WTC11 (cell line): ENCODE results near the gene ZNF438. TPM values are rescaled to one million over a fixed set of nuclear protein-coding genes. Genes with fewer than 3 reads are reported as not detected.

Source experiments
- ATAC-seq: fragments of 200-7000 bp; cut with Tn5 transposase; 2 replicates; pipeline ENCODE4 v1.10.0; 2021; ENCODE audit warnings: mild to moderate bottlenecking, moderate library complexity
- CTCF ChIA-PET: fragments of 300-600 bp; sonication (Branson Sonifier 250); formaldehyde crosslinking; loops from one replicate; lab custom pipeline; 2021; ENCODE audit warnings: antibody characterized with exemption; lab: Charles Lee
- POLR2A ChIA-PET: fragments of 350-600 bp; sonication (Branson Sonifier 250); formaldehyde crosslinking; loops from one replicate; lab custom pipeline; 2021; ENCODE audit warnings: antibody characterized with exemption; lab: Charles Lee
- DNase-seq: peaks from one replicate; pipeline ENCODE4 v3.0.0; 2021; ENCODE audit warnings: low spot score
- H3K27ac Mint-ChIP-seq: 2 replicates; pipeline ENCODE4 v1.8.0; 2021; ENCODE audit warnings: mixed read lengths
- H3K27me3 Mint-ChIP-seq: 2 replicates; pipeline ENCODE4 v1.8.0; 2021; ENCODE audit warnings: low read depth, mild to moderate bottlenecking, moderate library complexity, mixed read lengths
- H3K36me3 Mint-ChIP-seq: 2 replicates; pipeline ENCODE4 v1.8.0; 2021; ENCODE audit warnings: mixed read lengths
- H3K4me1 Mint-ChIP-seq: 2 replicates; pipeline ENCODE4 v1.8.0; 2022; ENCODE audit warnings: mixed read lengths
- H3K4me3 Mint-ChIP-seq: 2 replicates; pipeline ENCODE4 v1.8.0; 2021; ENCODE audit warnings: mild to moderate bottlenecking, moderate library complexity, mixed read lengths
- H3K9me3 Mint-ChIP-seq: 2 replicates; pipeline ENCODE4 v1.8.0; 2021; ENCODE audit warnings: mixed read lengths
- CREB1 ChIP-seq: sonication (generic); formaldehyde crosslinking; IDR thresholded peaks from 2 replicates; pipeline ENCODE4 v1.8.0; 2023; ENCODE audit warnings: mild to moderate bottlenecking, missing genetic modification reagents
- CREM ChIP-seq: sonication (generic); formaldehyde crosslinking; IDR thresholded peaks from 2 replicates; pipeline ENCODE4 v1.8.1; 2022; ENCODE audit warnings: mild to moderate bottlenecking, missing genetic modification reagents, moderate library complexity
- ELF4 ChIP-seq: sonication (generic); formaldehyde crosslinking; IDR thresholded peaks from 2 replicates; pipeline ENCODE4 v1.8.1; 2022; ENCODE audit warnings: low read depth, mild to moderate bottlenecking, moderate library complexity, missing genetic modification reagents
- KAT7 ChIP-seq: sonication (generic); formaldehyde crosslinking; IDR thresholded peaks from 2 replicates; pipeline ENCODE4 v1.8.1; 2023; ENCODE audit warnings: missing genetic modification reagents, mild to moderate bottlenecking, borderline replicate concordance
- NFATC4 ChIP-seq: fragments of 250-450 bp; sonication (Bioruptor Pico); IDR thresholded peaks from 2 replicates; pipeline ENCODE4 v1.9.0; 2021; ENCODE audit warnings: mild to moderate bottlenecking
- RELA ChIP-seq: sonication (generic); formaldehyde crosslinking; IDR thresholded peaks from 2 replicates; pipeline ENCODE4 v1.8.1; 2022; ENCODE audit warnings: missing genetic modification reagents, mild to moderate bottlenecking, borderline replicate concordance
- SP1 ChIP-seq: sonication (generic); formaldehyde crosslinking; conservative IDR thresholded peaks from 2 replicates; pipeline ENCODE4 v1.8.1; 2022; ENCODE audit warnings: missing genetic modification reagents
- TCF7 ChIP-seq: sonication (generic); formaldehyde crosslinking; IDR thresholded peaks from 2 replicates; pipeline ENCODE4 v1.8.0; 2022; ENCODE audit warnings: mild to moderate bottlenecking, low read depth, missing genetic modification reagents, moderate library complexity
- TEAD4 ChIP-seq: sonication (generic); formaldehyde crosslinking; IDR thresholded peaks from 2 replicates; pipeline ENCODE4 v1.8.0; 2022; ENCODE audit warnings: mild to moderate bottlenecking, missing genetic modification reagents
- ZNF121 ChIP-seq: sonication (generic); formaldehyde crosslinking; IDR thresholded peaks from 2 replicates; pipeline ENCODE4 v1.8.0; 2023; ENCODE audit warnings: missing genetic modification reagents
- ZNF396 ChIP-seq: fragments of 250-450 bp; sonication (Bioruptor Pico); IDR thresholded peaks from 2 replicates; pipeline ENCODE4 v1.8.0; 2021; ENCODE audit warnings: mild to moderate bottlenecking, moderate library complexity, borderline replicate concordance
- ZNF416 ChIP-seq: fragments of 250-450 bp; sonication (Bioruptor Pico); IDR thresholded peaks from 2 replicates; pipeline ENCODE4 v1.9.0; 2021; ENCODE audit warnings: mild to moderate bottlenecking, inconsistent platforms
- ZNF671 ChIP-seq: fragments of 250-450 bp; sonication (Bioruptor Pico); IDR thresholded peaks from 2 replicates; pipeline ENCODE4 v1.8.0; 2021; ENCODE audit warnings: mild to moderate bottlenecking
- total RNA-seq: library from RNA; stranded (reverse); gene quantifications from 3 replicates; pipeline ENCODE4 v1.2.3, GENCODE V29; 2021
- TF ChIP-seq, protein P1 (sequence below): sonication (generic); formaldehyde crosslinking; IDR thresholded peaks from 2 replicates; pipeline ENCODE4 v1.8.1; 2022; ENCODE audit warnings: low read depth, mild to moderate bottlenecking, moderate library complexity, missing genetic modification reagents, borderline replicate concordance
- TF ChIP-seq, protein P2 (sequence below): fragments of 250-450 bp; sonication (Bioruptor Pico); IDR thresholded peaks from 2 replicates; pipeline ENCODE4 v1.9.0; 2021; ENCODE audit warnings: moderate library complexity, mild to moderate bottlenecking, inconsistent platforms, borderline replicate concordance
- TF ChIP-seq, protein P3 (sequence below): fragments of 250-450 bp; sonication (Bioruptor Pico); IDR thresholded peaks from 2 replicates; pipeline ENCODE4 v1.9.0; 2021; ENCODE audit warnings: mild to moderate bottlenecking
- TF ChIP-seq, protein P4 (sequence below): sonication (generic); formaldehyde crosslinking; IDR thresholded peaks from 2 replicates; pipeline ENCODE4 v1.8.1; 2023; ENCODE audit warnings: mild to moderate bottlenecking, missing genetic modification reagents, moderate library complexity
- TF ChIP-seq, protein P5 (sequence below): sonication (generic); formaldehyde crosslinking; IDR thresholded peaks from 2 replicates; pipeline ENCODE4 v1.8.0; 2022; ENCODE audit warnings: mild to moderate bottlenecking, missing genetic modification reagents
- TF ChIP-seq, protein P6 (sequence below): sonication (generic); formaldehyde crosslinking; IDR thresholded peaks from 2 replicates; pipeline ENCODE4 v1.8.1; 2023; ENCODE audit warnings: mild to moderate bottlenecking, missing genetic modification reagents

Gene ZNF438
- total RNA-seq, 1 experiment from 2014 or later = 1.9 TPM

DNA sequence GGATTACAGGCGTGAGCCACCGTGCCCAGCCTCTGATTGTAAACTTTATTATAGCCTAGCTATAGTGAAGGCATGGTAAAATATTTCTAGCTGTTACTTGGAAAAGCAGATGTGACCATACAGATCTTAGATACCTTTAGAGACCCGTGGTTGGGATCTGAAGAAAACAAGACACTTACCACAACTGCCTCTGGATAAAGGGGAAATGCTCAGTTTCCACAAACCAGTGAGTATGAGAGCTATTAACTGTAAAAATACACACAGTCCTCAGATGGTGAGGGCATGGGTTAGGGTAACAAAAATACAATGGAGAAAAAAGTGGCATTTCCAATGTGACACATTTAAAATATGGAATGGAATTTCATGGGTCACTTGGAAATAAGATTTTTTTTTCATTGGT is 63.0 kb downstream of the ZNF438 start:
- DNase-seq (no peak), ATAC-seq (no peak)
- no peak for TF ChIP-seq ZNF396 (CRISPR knock-in tag)
- TF ChIP-seq CREB1 = no peak
- TF ChIP-seq, protein P1, sequence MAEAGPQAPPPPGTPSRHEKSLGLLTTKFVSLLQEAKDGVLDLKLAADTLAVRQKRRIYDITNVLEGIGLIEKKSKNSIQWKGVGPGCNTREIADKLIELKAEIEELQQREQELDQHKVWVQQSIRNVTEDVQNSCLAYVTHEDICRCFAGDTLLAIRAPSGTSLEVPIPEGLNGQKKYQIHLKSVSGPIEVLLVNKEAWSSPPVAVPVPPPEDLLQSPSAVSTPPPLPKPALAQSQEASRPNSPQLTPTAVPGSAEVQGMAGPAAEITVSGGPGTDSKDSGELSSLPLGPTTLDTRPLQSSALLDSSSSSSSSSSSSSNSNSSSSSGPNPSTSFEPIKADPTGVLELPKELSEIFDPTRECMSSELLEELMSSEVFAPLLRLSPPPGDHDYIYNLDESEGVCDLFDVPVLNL (CRISPR knock-in tag) = no peak
- TF ChIP-seq, protein P2, sequence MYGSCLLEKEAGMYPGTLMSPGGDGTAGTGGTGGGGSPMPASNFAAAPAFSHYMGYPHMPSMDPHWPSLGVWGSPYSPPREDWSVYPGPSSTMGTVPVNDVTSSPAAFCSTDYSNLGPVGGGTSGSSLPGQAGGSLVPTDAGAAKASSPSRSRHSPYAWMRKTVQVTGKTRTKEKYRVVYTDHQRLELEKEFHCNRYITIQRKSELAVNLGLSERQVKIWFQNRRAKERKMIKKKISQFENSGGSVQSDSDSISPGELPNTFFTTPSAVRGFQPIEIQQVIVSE (CRISPR knock-in tag) = no peak
- no peak for TF ChIP-seq TCF7 (CRISPR knock-in tag)
- no peak for TF ChIP-seq NFATC4 (CRISPR knock-in tag)
- TF ChIP-seq TEAD4 (CRISPR knock-in tag) = no peak
- TF ChIP-seq, protein P3, sequence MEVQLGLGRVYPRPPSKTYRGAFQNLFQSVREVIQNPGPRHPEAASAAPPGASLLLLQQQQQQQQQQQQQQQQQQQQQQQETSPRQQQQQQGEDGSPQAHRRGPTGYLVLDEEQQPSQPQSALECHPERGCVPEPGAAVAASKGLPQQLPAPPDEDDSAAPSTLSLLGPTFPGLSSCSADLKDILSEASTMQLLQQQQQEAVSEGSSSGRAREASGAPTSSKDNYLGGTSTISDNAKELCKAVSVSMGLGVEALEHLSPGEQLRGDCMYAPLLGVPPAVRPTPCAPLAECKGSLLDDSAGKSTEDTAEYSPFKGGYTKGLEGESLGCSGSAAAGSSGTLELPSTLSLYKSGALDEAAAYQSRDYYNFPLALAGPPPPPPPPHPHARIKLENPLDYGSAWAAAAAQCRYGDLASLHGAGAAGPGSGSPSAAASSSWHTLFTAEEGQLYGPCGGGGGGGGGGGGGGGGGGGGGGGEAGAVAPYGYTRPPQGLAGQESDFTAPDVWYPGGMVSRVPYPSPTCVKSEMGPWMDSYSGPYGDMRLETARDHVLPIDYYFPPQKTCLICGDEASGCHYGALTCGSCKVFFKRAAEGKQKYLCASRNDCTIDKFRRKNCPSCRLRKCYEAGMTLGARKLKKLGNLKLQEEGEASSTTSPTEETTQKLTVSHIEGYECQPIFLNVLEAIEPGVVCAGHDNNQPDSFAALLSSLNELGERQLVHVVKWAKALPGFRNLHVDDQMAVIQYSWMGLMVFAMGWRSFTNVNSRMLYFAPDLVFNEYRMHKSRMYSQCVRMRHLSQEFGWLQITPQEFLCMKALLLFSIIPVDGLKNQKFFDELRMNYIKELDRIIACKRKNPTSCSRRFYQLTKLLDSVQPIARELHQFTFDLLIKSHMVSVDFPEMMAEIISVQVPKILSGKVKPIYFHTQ = no peak
- TF ChIP-seq, protein P4, sequence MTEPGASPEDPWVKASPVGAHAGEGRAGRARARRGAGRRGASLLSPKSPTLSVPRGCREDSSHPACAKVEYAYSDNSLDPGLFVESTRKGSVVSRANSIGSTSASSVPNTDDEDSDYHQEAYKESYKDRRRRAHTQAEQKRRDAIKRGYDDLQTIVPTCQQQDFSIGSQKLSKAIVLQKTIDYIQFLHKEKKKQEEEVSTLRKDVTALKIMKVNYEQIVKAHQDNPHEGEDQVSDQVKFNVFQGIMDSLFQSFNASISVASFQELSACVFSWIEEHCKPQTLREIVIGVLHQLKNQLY (CRISPR knock-in tag) = no peak
- TF ChIP-seq CREM (CRISPR knock-in tag) = no peak
- no peak for TF ChIP-seq ZNF671 (CRISPR knock-in tag)
- TF ChIP-seq, protein P5, sequence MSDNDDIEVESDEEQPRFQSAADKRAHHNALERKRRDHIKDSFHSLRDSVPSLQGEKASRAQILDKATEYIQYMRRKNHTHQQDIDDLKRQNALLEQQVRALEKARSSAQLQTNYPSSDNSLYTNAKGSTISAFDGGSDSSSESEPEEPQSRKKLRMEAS (CRISPR knock-in tag) = no peak
- no peak for TF ChIP-seq ZNF416
- no peak for TF ChIP-seq ZNF121 (CRISPR knock-in tag)
- no peak for TF ChIP-seq KAT7 (CRISPR knock-in tag)
- Mint-ChIP-seq H3K27me3 (no peaks in the 10 kb centered on the region), H3K4me3 (no peak overlapping the region), H3K36me3 (no peaks in the 10 kb centered on the region), H3K4me1 (0 out of 2 replicates have a peak, but pooled peaks cover 2% of the 10 kb centered on the region), H3K9me3 (0 out of 2 replicates have a peak, but pooled peaks cover 3% of the 10 kb centered on the region), H3K27ac (no peak overlapping the region)
- ChIA-PET POLR2A (no interaction called here), CTCF (interaction anchor here (1.3 kb wide), 1 partner anchor 522 kb away, joined by 3 read pairs; no protein-coding TSS in a partner anchor)

DNA sequence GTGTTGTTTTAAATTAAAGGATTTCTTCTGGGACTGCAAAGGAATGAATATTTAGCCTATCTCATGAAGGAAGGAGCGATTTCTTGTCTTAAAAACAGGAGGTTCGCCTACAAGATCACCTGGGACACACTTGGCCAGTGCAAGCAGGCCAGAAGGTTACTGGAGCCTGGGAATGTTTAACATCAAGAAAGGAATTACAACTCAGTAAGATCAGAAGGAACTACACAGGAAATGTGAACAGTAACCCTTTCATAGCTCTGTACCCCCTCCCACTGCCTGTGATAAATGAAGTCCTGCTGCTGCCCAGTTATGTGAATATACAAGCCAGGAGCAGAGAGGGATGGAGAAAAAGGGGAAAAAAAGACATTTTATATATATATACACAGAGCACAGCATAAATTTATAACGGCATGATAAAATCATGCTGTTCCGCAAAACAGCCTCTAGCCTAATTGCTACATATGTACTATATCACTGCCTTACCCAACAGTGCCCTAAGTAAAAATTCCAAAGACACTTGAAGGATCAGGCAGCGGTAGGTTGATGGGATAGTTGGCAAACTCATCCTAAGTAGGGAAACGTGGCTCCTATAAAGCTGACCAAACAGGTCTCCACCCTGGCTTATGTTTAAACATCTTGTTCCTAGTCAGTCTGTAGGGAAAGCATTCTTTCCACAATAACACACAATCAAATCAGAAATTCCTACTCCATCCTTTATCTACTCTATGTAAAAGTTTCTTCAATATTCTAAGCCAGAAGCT is 63.8 kb downstream of the ZNF438 start:
- Mint-ChIP-seq H3K4me3 (no peak overlapping the region), H3K4me1 (no peaks in the 10 kb centered on the region), H3K27ac (no peak overlapping the region)

More for the DNA sequence above, 63.8 kb downstream of the ZNF438 start:
- no peak for DNase-seq
- ChIA-PET POLR2A (no interaction called here), CTCF (interaction anchor here (1.3 kb wide), 1 partner anchor 523 kb away, joined by 3 read pairs; no protein-coding TSS in a partner anchor)
- H3K36me3 Mint-ChIP-seq = no peaks in the 10 kb centered on the region
- H3K27me3 Mint-ChIP-seq = no peaks in the 10 kb centered on the region
- 0 out of 2 replicates have a peak, but pooled peaks cover 3% of the 10 kb centered on the region for H3K9me3 Mint-ChIP-seq
- TF ChIP-seq KAT7 (CRISPR knock-in tag) = no peak
- TF ChIP-seq RELA (CRISPR knock-in tag) = no peak
- no peak for TF ChIP-seq ELF4 (CRISPR knock-in tag)
- TF ChIP-seq SP1 (CRISPR knock-in tag) = no peak
- TF ChIP-seq, protein P6, sequence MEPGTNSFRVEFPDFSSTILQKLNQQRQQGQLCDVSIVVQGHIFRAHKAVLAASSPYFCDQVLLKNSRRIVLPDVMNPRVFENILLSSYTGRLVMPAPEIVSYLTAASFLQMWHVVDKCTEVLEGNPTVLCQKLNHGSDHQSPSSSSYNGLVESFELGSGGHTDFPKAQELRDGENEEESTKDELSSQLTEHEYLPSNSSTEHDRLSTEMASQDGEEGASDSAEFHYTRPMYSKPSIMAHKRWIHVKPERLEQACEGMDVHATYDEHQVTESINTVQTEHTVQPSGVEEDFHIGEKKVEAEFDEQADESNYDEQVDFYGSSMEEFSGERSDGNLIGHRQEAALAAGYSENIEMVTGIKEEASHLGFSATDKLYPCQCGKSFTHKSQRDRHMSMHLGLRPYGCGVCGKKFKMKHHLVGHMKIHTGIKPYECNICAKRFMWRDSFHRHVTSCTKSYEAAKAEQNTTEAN (CRISPR knock-in tag) = no peak
- TF ChIP-seq, protein P4 (CRISPR knock-in tag) = no peak
- ATAC-seq = no peak
